Stimulated activated effector memory CD8-positive, alpha-beta T cell treated with anti-CD3 and anti-CD28 coated beads, Interleukin-12 subunit alpha, Interleukin-12 subunit beta, amount 100 ng/mL, for 72 hours (primary cell): ENCODE measurements around the gene NT5DC3.
"Not testable (repeated sequence)": the region's sequence is repeated elsewhere in the genome, so short reads cannot be mapped to it uniquely, and the experiment has no call there.

ENCODE experiments used
- ATAC-seq: fragments of 150-1000 bp; cut with Tn5 transposase; 2 replicates; pipeline ENCODE4 v1.10.0; 2021
- DNase-seq, 2 donors: peaks; one replicate each; pipeline ENCODE4 v3.0.0; 2021 to 2022; ENCODE audit warnings: low spot score in 2 of 2
- H3K27ac Mint-ChIP-seq: one replicate; pipeline ENCODE4 v1.8.0; 2022; ENCODE audit warnings: mild to moderate bottlenecking, mixed read lengths
- H3K36me3 Mint-ChIP-seq: one replicate; pipeline ENCODE4 v1.8.0; 2022; ENCODE audit warnings: mild to moderate bottlenecking, mixed read lengths
- H3K4me1 Mint-ChIP-seq: one replicate; pipeline ENCODE4 v1.8.0; 2022; ENCODE audit warnings: mixed read lengths
- H3K4me3 Mint-ChIP-seq: one replicate; pipeline ENCODE4 v1.8.0; 2022; ENCODE audit warnings: mild to moderate bottlenecking, mixed read lengths
- H3K9me3 Mint-ChIP-seq: one replicate; pipeline ENCODE4 v1.8.0; 2022; ENCODE audit warnings: mixed read lengths

The NT5DC3 gene

DNA sequence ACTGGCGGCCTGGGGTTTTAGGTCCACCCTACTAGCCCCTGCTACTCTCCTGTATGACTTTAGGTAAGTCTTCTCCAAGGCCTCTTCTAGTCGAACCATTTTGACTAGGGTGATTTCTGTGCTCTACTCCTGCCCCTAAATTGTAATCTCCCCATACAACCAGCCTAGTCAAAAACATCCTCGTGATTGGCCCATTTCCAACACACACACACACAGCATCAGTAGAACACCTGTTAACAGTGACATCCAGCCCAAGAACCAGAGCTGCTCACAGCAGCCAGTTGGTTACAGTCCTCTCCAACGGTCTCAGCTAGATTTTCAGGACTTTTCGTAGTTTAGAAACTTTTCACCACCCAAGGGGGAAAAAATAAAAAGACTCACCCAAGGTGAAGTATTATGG lies 30.9 kb downstream of the NT5DC3 start:
- H3K4me1 Mint-ChIP-seq, result peaks cover 6% of the 10 kb centered on the region
- peaks cover 21% of the 10 kb centered on the region for H3K36me3 Mint-ChIP-seq
- no peaks in the 10 kb centered on the region for H3K9me3 Mint-ChIP-seq
- DNase-seq, result no peak
- ATAC-seq, result no peak
- H3K4me3 Mint-ChIP-seq, result no peak overlapping the region
- H3K27ac Mint-ChIP-seq, result no peak overlapping the region

DNA sequence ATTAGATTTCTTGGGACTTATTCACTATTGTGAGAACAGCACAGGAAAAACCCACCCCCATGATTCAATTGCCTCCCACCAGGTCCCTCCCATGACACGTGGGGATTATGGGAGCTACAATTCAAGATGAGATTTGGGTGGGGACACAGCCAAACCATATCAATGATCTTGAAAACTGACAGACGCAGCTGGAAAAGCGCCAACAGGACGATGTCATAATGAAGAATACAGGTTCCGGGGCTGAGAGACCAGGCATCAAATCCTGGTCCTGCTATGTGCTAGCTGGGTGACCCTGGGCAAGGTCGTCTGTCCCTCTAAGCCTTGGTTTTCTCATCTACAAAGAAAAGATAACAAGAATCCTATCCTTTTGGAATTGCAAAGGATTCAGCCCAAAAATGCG lies 31.4 kb downstream of the NT5DC3 start:
- H3K27ac Mint-ChIP-seq, H3K4me3 Mint-ChIP-seq, DNase-seq, ATAC-seq, H3K4me1 Mint-ChIP-seq, H3K9me3 Mint-ChIP-seq: not testable (repeated sequence)
- peaks cover 21% of the 10 kb centered on the region for H3K36me3 Mint-ChIP-seq

DNA sequence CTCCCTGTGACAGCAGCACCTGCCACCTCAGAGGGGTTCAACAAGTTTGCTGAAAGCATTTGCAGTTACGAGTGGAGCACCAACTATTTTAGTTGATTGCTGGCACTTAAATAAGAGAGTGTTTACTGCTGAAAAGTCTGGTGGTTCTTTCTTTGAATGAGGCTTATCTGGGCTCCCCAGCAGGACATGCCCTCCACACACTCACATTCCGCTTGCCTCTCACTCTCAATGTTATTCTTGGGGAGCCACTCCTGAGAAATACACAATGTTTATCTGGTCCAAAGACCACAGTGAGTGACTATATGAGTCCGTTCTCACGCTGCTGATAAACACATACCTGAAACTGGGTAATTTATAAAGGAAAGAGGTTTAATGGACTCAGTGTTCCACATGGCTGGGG lies 31.9 kb downstream of the NT5DC3 start:
- peaks cover 24% of the 10 kb centered on the region for H3K36me3 Mint-ChIP-seq
- no peak overlapping the region for H3K27ac Mint-ChIP-seq
- ATAC-seq, result no peak
- H3K9me3 Mint-ChIP-seq, result no peaks in the 10 kb centered on the region
- DNase-seq, result no peak
- peaks cover 6% of the 10 kb centered on the region for H3K4me1 Mint-ChIP-seq
- no peak overlapping the region for H3K4me3 Mint-ChIP-seq

DNA sequence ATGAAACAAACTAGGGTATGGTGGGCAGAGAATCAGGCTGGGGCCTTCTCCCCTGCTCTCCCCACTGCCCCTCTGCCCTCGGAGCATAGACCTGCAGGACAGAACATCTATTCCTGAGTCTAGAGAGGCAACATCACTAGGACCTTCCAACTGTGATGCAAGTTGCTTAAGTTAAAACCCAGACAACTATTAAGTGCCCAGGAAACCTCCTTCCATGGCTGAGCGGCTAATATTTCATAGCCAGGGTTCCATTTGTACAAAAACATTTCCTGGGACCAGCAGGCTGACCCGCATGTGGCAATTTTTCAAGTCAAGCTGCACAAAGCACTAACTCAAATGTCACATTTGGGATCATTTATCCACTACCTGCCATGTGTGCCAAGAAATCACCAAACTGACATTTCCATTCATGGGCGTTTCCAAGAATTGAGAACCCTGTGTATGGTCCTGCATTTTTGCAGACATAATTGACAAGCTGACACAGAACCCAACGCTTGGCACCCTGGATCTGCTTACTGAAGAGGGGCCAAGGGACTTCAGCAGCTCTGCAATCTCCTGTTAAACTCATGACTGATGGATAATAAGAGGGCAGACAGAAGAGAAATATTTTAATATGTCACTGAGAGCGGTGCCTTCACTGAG lies 32.7 kb downstream of the NT5DC3 start:
- no peaks in the 10 kb centered on the region for H3K9me3 Mint-ChIP-seq
- peaks cover 6% of the 10 kb centered on the region for H3K4me1 Mint-ChIP-seq
- H3K27ac Mint-ChIP-seq, result peak overlapping the region; percentile 22
- ATAC-seq, result no peak
- DNase-seq, result no peak
- H3K4me3 Mint-ChIP-seq, result no peak overlapping the region
- peaks cover 18% of the 10 kb centered on the region for H3K36me3 Mint-ChIP-seq

- H3K9me3 Mint-ChIP-seq, result no peaks in the 10 kb centered on the region
- no peak for ATAC-seq
- peak overlapping the region; percentile 22 for H3K27ac Mint-ChIP-seq
- peaks cover 6% of the 10 kb centered on the region for H3K4me1 Mint-ChIP-seq
- H3K4me3 Mint-ChIP-seq, result no peak overlapping the region
- peaks cover 14% of the 10 kb centered on the region for H3K36me3 Mint-ChIP-seq
- no peak for DNase-seq
Measured at GRCh38 chr12:103807561-103808238, 33.3 kb downstream of the NT5DC3 start.

DNA sequence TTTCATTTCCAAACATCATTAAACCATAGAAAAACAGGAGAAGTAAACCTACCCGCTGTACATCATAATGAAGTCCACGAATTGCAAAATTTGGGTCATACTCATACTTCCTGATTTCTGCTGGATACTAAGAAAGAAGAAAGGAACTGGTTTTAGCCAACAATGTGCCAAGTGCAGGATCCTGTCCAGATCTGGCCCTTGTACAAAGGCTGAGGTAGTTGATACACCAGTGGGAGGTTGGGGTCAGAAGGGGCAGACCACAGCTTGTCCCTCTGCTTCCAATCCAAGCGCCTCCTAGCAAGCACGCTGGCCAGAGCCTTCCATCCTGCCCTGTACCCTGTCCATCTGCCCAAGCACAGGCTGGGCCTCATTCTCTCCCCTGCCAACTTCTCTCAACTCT lies 34.2 kb downstream of the NT5DC3 start:
- peaks cover 14% of the 10 kb centered on the region for H3K36me3 Mint-ChIP-seq
- DNase-seq (no peak), ATAC-seq (no peak)
- H3K27ac Mint-ChIP-seq, result no peak overlapping the region
- no peak overlapping the region for H3K4me3 Mint-ChIP-seq
- H3K4me1 Mint-ChIP-seq, result peaks cover 6% of the 10 kb centered on the region
- H3K9me3 Mint-ChIP-seq, result no peaks in the 10 kb centered on the region

DNA sequence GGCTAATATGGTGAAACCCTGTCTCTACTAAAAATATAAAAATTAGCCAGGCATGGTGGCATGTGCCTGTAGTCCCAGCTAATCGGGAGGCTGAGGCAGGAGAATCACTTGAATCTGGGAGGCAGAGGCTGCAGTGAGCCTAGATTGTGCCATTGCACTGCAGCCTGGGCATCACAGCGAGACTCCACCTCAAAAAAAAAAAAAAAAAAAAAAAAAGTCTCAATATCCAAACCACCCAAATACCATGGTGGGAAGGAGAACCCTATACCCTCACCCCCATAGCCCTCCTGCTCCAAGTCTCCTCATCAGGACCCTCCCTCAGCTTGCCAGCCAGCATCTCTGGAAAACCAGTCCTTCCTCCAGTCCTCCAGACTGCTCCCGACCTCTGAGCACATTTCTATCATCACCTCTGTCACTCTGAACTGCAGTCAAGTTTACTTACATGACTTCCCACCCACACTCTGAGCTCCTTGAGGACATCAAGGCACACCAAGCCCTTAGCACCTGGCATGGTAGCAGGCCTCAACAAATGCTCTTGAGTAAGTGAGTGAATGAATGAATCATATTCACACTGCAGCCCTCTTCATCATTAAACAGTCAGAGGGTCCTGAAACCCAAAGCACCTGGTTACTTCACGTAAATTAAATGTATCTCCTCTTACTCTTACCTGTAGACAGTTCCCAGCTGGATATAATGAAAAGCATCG lies 35.2 kb downstream of the NT5DC3 start:
- Mint-ChIP-seq H3K36me3 (peaks cover 14% of the 10 kb centered on the region), H3K4me3 (no peak overlapping the region), H3K9me3 (no peaks in the 10 kb centered on the region), H3K4me1 (peaks cover 6% of the 10 kb centered on the region), H3K27ac (no peak overlapping the region)
- DNase-seq, result no peak
- ATAC-seq, result no peak

GRCh38 chr12:103803847-103804246 lies 37.2 kb downstream of the NT5DC3 start:
- Mint-ChIP-seq H3K9me3 (no peaks in the 10 kb centered on the region), H3K36me3 (peaks cover 14% of the 10 kb centered on the region), H3K27ac (peak overlapping the region; percentile 14), H3K4me3 (no peak overlapping the region), H3K4me1 (peaks cover 6% of the 10 kb centered on the region)
- no peak for DNase-seq
- no peak for ATAC-seq

DNA sequence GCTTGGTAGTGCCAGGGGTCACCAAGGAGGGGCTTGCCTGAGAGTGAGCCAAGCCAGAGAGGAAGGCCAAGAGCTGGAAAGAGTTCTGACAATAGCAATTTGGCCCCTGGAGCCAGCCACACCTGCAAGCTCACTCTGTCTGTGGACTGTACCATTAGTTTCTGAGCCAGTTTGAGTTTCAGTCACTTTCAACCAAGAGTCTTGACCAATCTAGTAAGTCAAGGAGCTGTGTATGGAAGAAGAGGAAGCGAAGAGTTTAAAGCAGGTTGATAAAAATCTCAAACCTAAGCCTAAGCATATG lies 38.5 kb downstream of the NT5DC3 start:
- Mint-ChIP-seq H3K27ac (no peak overlapping the region), H3K9me3 (no peaks in the 10 kb centered on the region), H3K4me1 (peaks cover 6% of the 10 kb centered on the region), H3K4me3 (no peak overlapping the region), H3K36me3 (peaks cover 14% of the 10 kb centered on the region)
- ATAC-seq (no peak), DNase-seq (no peak)

DNA sequence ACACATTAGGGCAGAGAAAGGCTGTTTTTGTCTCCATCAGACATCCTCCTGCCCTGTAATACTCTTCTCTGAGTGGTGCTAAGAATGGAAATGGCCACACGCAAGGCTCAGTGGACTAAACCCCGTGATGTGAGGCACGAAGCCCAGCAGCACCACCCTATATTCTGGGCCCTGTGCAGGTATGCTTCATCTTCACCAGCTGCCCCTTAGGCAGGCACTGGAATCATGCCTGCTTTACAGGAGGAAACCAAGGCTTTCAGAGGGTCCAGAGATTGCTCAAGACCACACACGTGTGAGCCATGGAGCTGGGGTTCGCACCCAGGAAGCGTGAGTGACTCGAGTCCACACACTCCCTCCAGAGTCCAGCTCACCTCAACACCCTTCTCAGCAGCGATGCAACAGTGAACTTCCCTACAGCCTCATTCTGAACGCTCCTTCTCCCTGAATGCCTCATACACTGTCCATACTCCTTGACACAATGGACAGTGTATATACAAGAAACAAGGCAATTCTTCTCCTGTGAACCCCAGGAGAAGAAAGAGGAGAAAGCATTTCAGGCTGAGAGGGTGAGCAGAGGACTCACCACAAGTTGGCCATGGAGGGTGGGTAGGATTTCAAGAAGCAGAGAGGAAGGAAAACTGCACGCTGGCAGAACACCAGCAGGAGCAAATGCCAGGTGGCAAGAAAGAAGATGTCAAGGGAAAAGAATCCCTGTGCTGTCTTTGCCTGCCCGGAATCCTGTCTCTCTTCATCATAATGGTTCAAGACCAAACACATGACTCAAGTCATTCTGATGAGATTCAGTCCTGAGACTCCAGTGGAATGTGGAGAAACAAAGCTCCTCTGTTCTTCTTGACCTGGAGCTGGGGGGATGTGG lies 39.1 kb downstream of the NT5DC3 start:
- H3K4me3 Mint-ChIP-seq, result no peak overlapping the region
- H3K4me1 Mint-ChIP-seq, result peaks cover 1% of the 10 kb centered on the region
- H3K27ac Mint-ChIP-seq, result no peak overlapping the region
- H3K9me3 Mint-ChIP-seq, result no peaks in the 10 kb centered on the region
- DNase-seq, result no peak
- ATAC-seq, result no peak
- peaks cover 19% of the 10 kb centered on the region for H3K36me3 Mint-ChIP-seq

- ATAC-seq (no peak), DNase-seq (no peak)
Measured at GRCh38 chr12:103799857-103800771, 40.9 kb downstream of the NT5DC3 start.

DNA sequence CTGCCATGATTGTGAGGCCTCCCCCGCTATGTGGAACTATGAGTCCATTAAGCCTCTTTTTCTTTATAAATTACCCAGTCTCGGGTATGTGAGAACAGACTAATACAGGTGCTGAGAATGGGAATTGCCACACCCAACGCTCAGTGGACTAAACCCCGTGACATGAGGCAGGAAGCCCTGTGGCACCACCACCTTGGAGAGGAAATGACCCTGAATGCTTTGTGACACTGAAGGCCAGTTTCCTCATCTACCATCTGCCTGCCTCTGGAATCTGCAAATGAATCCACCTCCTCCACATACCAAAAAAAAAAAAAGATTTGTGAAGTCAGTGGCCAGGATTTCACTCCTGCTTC lies 41.6 kb downstream of the NT5DC3 start:
- Mint-ChIP-seq H3K4me1 (no peaks in the 10 kb centered on the region), H3K9me3 (no peaks in the 10 kb centered on the region), H3K4me3 (no peak overlapping the region), H3K27ac (no peak overlapping the region), H3K36me3 (peaks cover 22% of the 10 kb centered on the region)
- DNase-seq, result no peak
- ATAC-seq, result no peak

More at GRCh38 chr12:103799857-103800771, 40.9 kb downstream of the NT5DC3 start:
- Mint-ChIP-seq H3K9me3 (no peaks in the 10 kb centered on the region), H3K27ac (no peak overlapping the region), H3K36me3 (peaks cover 22% of the 10 kb centered on the region), H3K4me1 (no peaks in the 10 kb centered on the region), H3K4me3 (no peak overlapping the region)

DNA sequence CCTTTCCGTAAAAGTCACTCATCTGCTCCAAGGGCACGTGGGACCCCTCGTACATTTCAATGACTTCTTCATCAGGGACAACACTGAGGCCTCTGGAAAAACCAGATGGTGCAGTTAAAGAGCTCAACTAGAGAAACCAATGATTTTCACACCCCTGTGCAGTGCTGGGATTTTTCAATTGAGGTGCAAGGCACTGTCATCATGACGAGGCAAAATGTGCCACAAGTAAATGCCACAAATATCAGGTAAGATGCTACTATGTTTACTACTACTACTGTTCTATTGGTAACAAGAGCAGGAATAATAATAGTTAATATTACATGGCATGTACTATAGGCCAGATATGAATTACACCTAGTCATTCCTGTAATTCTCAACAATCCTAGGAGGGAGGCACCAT lies 42.4 kb downstream of the NT5DC3 start:
- DNase-seq (no peak), ATAC-seq (no peak)
- no peaks in the 10 kb centered on the region for H3K9me3 Mint-ChIP-seq
- H3K27ac Mint-ChIP-seq, result no peak overlapping the region
- no peaks in the 10 kb centered on the region for H3K4me1 Mint-ChIP-seq
- peaks cover 26% of the 10 kb centered on the region for H3K36me3 Mint-ChIP-seq
- H3K4me3 Mint-ChIP-seq, result no peak overlapping the region

DNA sequence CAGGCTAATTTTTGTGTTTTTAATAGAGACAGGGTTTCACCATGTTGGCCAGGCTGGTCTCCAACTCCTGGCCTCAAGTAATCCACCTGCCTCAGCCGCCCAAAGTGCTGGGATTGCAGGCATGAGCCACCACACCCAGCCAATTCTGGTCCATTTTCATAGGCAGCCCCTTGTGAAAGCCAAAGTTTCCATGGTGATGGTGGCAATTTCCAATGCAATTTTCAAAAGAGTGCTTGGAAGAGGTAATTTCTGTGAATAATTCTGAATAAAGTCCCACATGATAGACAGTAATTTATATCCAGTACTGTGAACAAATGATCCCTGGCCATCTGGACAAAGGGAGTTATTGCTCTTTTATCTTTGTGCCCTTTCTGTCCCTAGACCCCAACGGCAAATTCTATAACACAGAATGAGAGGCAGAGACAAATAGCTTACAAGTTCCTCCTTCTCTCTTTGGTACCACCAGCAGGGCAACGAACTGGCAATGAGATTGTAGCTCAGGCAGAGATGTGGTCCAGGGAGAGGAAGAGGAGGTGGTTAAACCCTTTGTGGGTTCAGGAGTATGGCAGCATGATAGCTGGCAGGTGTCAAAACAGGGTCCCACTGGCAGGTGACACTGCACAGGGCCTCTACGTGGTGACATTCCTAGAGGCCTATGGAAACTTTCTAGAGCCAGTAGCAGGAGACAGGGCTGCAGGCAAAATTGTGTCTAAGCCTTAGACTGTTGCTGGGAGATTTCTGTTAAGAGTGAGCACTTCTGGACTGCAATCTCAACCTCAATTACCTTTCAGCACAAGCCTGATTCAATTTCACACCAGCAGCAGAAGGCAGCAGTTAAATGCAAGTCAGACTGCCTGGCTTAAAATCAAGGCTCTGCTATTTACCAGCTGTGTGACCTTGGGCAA lies 46.5 kb downstream of the NT5DC3 start:
- ATAC-seq (no peak), DNase-seq (no peak)
- Mint-ChIP-seq H3K4me3 (no peak overlapping the region), H3K27ac (no peak overlapping the region), H3K36me3 (peaks cover 40% of the 10 kb centered on the region), H3K4me1 (no peaks in the 10 kb centered on the region), H3K9me3 (no peaks in the 10 kb centered on the region)
